Measurements from ENCODE around the gene VSTM4.

VSTM4 gene

DNA sequence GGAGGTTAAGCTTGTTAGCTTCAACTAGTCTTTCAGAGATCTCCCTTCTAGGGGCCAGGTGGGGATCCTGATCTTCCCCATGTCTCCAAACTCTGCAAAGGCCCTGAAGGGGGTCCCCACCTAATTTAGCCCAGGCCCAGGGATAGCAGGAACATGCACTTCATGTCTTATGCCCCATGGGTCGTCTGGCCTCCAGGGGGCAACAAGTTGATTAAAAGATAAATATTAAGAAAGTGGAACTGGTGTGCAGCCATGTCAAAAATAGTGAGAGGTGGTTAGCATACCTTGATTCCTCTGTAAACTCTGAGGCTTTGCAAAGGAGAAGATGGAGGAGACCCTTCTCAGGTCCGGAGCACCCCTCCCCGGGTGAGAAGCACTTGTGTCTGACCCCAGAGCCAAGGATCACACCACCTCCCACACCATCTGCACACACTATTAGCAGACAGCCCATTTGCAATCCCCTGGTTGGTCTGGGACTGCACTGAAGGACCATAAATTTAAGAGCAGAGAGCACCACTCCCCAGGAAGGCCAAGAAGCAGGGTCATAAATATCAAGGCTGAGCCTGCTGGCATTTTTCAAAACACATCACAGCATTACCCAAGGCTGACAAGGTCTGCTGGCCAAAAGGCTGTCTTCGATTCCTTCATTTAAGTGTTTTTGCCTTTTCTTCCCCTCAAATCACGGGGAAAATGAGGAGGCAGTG is 131.5 kb downstream of the VSTM4 start:
- intact Hi-C loops (cut with DNase I; ENCODE audit: low total_unique reads), result loop anchor here (10.0 kb wide), 2 partner anchors 329 to 531 kb away; no protein-coding TSS in a partner anchor
- Histone ChIP-seq H3K27ac (no peak overlapping the region), H3K9me3 (no peaks in the 10 kb centered on the region), H3K36me3 (no peaks in the 10 kb centered on the region), H3K27me3 (no peaks in the 10 kb centered on the region), H3K4me1 (no peaks in the 10 kb centered on the region), H3K4me3 (no peak overlapping the region)
- peak in 1 of 2 donors; percentile 40 for DNase-seq
- TF ChIP-seq CTCF (IDR thresholded peaks at IDR 0.05), result no peak

- no peaks in the 10 kb centered on the region for H3K36me3 ChIP-seq
Measured at GRCh38 chr10:48982584-48982983, 132.7 kb downstream of the VSTM4 start.

GRCh38 chr10:48981310-48981907 is 133.9 kb downstream of the VSTM4 start:
- no peak overlapping the region for H3K27ac ChIP-seq
- no peaks in the 10 kb centered on the region for H3K36me3 ChIP-seq
- peak; percentile 46 to 74 for DNase-seq
- H3K4me1 ChIP-seq, result no peaks in the 10 kb centered on the region
- H3K9me3 ChIP-seq, result no peaks in the 10 kb centered on the region
- H3K27me3 ChIP-seq, result no peaks in the 10 kb centered on the region
- intact Hi-C loops (cut with DNase I; ENCODE audit: low total_unique reads), result loop anchor here (2.0 to 10.0 kb wide), 3 partner anchors 183 to 533 kb away; no protein-coding TSS in a partner anchor
- no peak overlapping the region for H3K4me3 ChIP-seq
- TF ChIP-seq CTCF (IDR thresholded peaks at IDR 0.05), result peak; percentile 78 to 83

More at GRCh38 chr10:48982584-48982983, 132.7 kb downstream of the VSTM4 start:
- Histone ChIP-seq H3K9me3 (no peaks in the 10 kb centered on the region), H3K4me1 (no peaks in the 10 kb centered on the region), H3K27ac (no peak overlapping the region), H3K27me3 (no peaks in the 10 kb centered on the region), H3K4me3 (no peak overlapping the region)
- no peak for TF ChIP-seq CTCF (IDR thresholded peaks at IDR 0.05)
- no peak for DNase-seq
- intact Hi-C loops (cut with DNase I; ENCODE audit: low total_unique reads), result loop anchor here (10.0 kb wide), 2 partner anchors 328 to 532 kb away; no protein-coding TSS in a partner anchor

- TF ChIP-seq CTCF (IDR thresholded peaks at IDR 0.05), result no peak
- Histone ChIP-seq H3K4me1 (no peaks in the 10 kb centered on the region), H3K36me3 (no peaks in the 10 kb centered on the region), H3K27ac (no peak overlapping the region), H3K9me3 (no peaks in the 10 kb centered on the region), H3K27me3 (no peaks in the 10 kb centered on the region), H3K4me3 (no peak overlapping the region)
- DNase-seq, result peak in 1 of 2 donors; percentile 48
- intact Hi-C loops (cut with DNase I; ENCODE audit: low total_unique reads), result no loop called here
Measured at GRCh38 chr10:48978318-48978717, 137.0 kb downstream of the VSTM4 start.

GRCh38 chr10:48976196-48976595 is 139.1 kb downstream of the VSTM4 start:
- Histone ChIP-seq H3K4me3 (no peak overlapping the region), H3K9me3 (peaks cover 0 to 3% (median 0%) of the 10 kb centered on the region in 3 donors), H3K27ac (no peak overlapping the region), H3K4me1 (no peaks in the 10 kb centered on the region), H3K36me3 (no peaks in the 10 kb centered on the region), H3K27me3 (no peaks in the 10 kb centered on the region)
- intact Hi-C loops (cut with DNase I; ENCODE audit: low total_unique reads), result no loop called here
- DNase-seq, result peak in 1 of 2 donors; percentile 56
- peak; percentile 16 to 22 for TF ChIP-seq CTCF (IDR thresholded peaks at IDR 0.05)

Measured in tibial artery (tissue), 4 donors.